NB4 (cell line): ENCODE measurements around the gene TRIM34.

Source experiments
- CTCF ChIP-seq: IDR thresholded peaks from one replicate; pipeline ENCODE4 v1.5.1; 2012; ENCODE audit warnings: low read depth, low read length
- MAX ChIP-seq: IDR thresholded peaks from 2 replicates; pipeline ENCODE4 v1.6.1; 2011; ENCODE audit warnings: low read depth, low read length
- POLR2A ChIP-seq: IDR thresholded peaks from 2 replicates; pipeline ENCODE4 v1.6.1; 2011; ENCODE audit warnings: mild to moderate bottlenecking; ENCODE audit not compliant: insufficient read length; ENCODE audit errors: extremely low read depth

- TF ChIP-seq POLR2A (no peak), CTCF (no peak), MAX (no peak)
These were observed 47.0 kb downstream of the TRIM34 start for GRCh38 chr11:5671831-5672230.
